Large intestine (tissue), 3 donors: ENCODE data around the gene KRTAP12-4. TPM values are rescaled to one million over a fixed set of nuclear protein-coding genes. Genes with fewer than 3 reads are reported as not detected.
"Not testable (repeated sequence)": the region's sequence is repeated elsewhere in the genome, so short reads cannot be mapped to it uniquely, and the experiment has no call there.

Experiments
- DNase-seq, 2 donors: peaks; one replicate each; pipeline versions ENCODE4 v3.0.0 to v3.0.0-alpha.2; 2013
- H3K27ac ChIP-seq: one replicate; pipeline ENCODE4 v1.5.1; 2013; ENCODE audit warnings: low read length
- H3K27me3 ChIP-seq: 2 replicates; pipeline ENCODE4 v1.6.1; 2013; ENCODE audit warnings: low read length; ENCODE audit not compliant: control insufficient read depth, insufficient read depth
- H3K36me3 ChIP-seq: 2 replicates; pipeline ENCODE4 v1.6.1; 2013; ENCODE audit warnings: low read length; ENCODE audit not compliant: control insufficient read depth, insufficient read depth
- H3K4me1 ChIP-seq: one replicate; pipeline ENCODE4 v1.6.1; 2013; ENCODE audit warnings: low read length; ENCODE audit not compliant: control insufficient read depth, insufficient read depth
- H3K4me3 ChIP-seq: one replicate; pipeline ENCODE4 v1.5.1; 2013; ENCODE audit warnings: low read length
- H3K9me3 ChIP-seq: one replicate; pipeline ENCODE4 v1.6.1; 2013; ENCODE audit warnings: mild to moderate bottlenecking, low read depth, low read length, moderate library complexity; ENCODE audit not compliant: control insufficient read depth
- WGBS: methylation state at CpG from one replicate; pipeline ENCODE4 v1.1.5; 2013; ENCODE audit warnings: low lambda C conversion rate; ENCODE audit not compliant: insufficient coverage; 5-methylcytosine and 5-hydroxymethylcytosine counted together
- polyA plus RNA-seq: library from polyadenylated mRNA; unstranded; fragments of 120-200 nt; gene quantifications from one replicate; pipeline ENCODE4 v1.2.1, GENCODE V29; 2013

The KRTAP12-4 gene
- polyA plus RNA-seq, 1 donor: not detected

GRCh38 chr21:44686843-44687561 is 32.5 kb upstream of the KRTAP12-4 start:
- H3K27ac ChIP-seq: no peak overlapping the region
- H3K4me1 ChIP-seq: no peaks in the 10 kb centered on the region
- no peaks in the 10 kb centered on the region for H3K36me3 ChIP-seq
- peaks cover 24% of the 10 kb centered on the region for H3K27me3 ChIP-seq
- H3K4me3 ChIP-seq: no peak overlapping the region
- no peaks in the 10 kb centered on the region for H3K9me3 ChIP-seq
- no peak for DNase-seq
- no CpG with 5 or more reads among the region's 25 CpGs for WGBS

- 0% methylated on average over 1 of the region's 14 CpGs for WGBS
- Histone ChIP-seq H3K4me3 (no peak overlapping the region), H3K27me3 (peaks cover 24% of the 10 kb centered on the region), H3K9me3 (no peaks in the 10 kb centered on the region), H3K36me3 (no peaks in the 10 kb centered on the region), H3K27ac (no peak overlapping the region), H3K4me1 (no peaks in the 10 kb centered on the region)
- DNase-seq: no peak
Measured at GRCh38 chr21:44686000-44686781, 31.7 kb upstream of the KRTAP12-4 start.

GRCh38 chr21:44685050-44685449 is 30.6 kb upstream of the KRTAP12-4 start:
- WGBS: no CpG with 5 or more reads among the region's 6 CpGs
- not testable (repeated sequence) for H3K27ac ChIP-seq, H3K4me3 ChIP-seq, DNase-seq, H3K36me3 ChIP-seq, H3K4me1 ChIP-seq, H3K9me3 ChIP-seq
- peaks cover 24% of the 10 kb centered on the region for H3K27me3 ChIP-seq

DNA sequence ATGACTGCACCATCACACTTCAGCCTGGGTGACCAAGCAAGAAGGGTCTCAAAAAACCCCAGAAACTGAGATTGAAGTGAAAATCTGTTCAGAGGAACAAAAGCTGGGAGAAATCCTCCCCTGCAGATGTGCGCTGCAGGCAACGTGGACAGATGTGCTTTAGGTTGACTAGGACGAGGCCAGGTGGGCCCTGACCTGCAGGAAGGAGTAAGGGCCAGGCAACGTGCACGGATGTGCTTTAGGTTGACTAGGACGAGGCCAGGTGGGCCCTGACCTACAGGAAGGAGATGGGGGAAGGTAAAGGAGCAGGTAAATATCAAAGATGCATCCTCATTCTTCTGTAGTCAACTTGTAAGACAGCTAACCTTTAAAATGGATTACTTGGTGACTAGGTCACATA is 30.0 kb upstream of the KRTAP12-4 start:
- H3K36me3 ChIP-seq: no peaks in the 10 kb centered on the region
- no peak overlapping the region for H3K27ac ChIP-seq
- no peak overlapping the region for H3K4me3 ChIP-seq
- no peak for DNase-seq
- H3K4me1 ChIP-seq: no peaks in the 10 kb centered on the region
- WGBS: no CpG with 5 or more reads among the region's 6 CpGs
- H3K9me3 ChIP-seq: no peaks in the 10 kb centered on the region
- H3K27me3 ChIP-seq: peaks cover 24% of the 10 kb centered on the region

DNA sequence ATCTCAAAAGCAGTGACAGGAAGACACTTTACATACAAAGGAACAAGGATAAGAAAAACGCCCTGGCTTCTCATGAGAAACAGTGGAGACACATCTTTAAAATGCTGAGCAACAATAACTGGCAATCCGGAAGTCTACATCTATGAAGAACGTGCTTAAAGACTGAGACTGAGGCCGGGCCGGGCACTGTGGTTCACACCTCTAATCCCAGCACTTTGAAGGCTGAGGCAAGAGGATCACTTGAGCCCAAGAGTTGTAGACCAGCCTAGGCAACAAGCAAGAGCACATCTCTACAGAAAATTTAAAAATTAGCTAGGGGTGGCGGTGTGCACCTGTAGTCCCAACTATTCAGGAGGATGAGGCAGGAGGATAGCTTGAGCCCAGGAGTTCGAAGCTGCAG is 29.6 kb upstream of the KRTAP12-4 start:
- WGBS: no CpG with 5 or more reads among the region's 7 CpGs
- no peaks in the 10 kb centered on the region for H3K4me1 ChIP-seq
- H3K9me3 ChIP-seq: no peaks in the 10 kb centered on the region
- H3K4me3 ChIP-seq: no peak overlapping the region
- H3K27me3 ChIP-seq: peaks cover 24% of the 10 kb centered on the region
- H3K36me3 ChIP-seq: no peaks in the 10 kb centered on the region
- no peak overlapping the region for H3K27ac ChIP-seq
- DNase-seq: no peak

- H3K27me3 ChIP-seq: peaks cover 19% of the 10 kb centered on the region
- no CpG with 5 or more reads among the region's 15 CpGs for WGBS
- H3K9me3 ChIP-seq: no peaks in the 10 kb centered on the region
- no peak overlapping the region for H3K27ac ChIP-seq
- no peaks in the 10 kb centered on the region for H3K4me1 ChIP-seq
- H3K4me3 ChIP-seq: no peak overlapping the region
- no peak for DNase-seq
- no peaks in the 10 kb centered on the region for H3K36me3 ChIP-seq
Measured at GRCh38 chr21:44682580-44683151, 28.2 kb upstream of the KRTAP12-4 start.

DNA sequence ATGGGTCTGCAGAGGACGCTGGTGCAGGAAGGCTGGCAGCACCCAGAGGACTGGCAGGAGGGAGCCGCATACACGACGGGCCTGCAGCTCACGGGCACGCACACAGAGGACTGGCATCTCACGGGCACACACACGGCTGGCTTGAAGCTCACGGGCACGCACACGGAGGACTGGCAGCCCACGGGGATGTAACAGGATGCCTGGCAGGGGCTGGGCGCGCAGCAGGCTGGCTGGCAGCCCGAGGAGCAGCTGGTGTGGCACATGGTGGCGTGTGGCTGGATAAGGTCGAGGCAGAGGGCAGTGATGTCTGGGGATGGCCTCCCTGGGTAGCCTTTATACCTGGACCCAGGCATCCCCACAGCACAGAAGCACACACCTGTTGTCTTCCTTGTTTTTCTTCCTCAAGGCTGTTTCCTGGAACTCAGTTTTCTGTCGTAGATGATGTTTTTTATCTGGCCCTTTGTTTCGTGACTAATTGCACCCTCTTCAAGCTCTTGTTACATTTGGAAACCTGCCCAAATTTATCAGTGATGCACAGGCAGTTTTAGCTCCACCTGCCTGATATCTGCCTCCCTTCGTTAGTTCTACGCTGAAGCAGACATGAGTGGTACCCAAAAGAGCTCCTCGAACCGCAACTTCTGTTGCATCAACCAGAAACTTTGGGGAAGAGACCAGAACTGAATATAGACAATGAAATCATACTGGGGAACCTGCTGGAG is 27.6 kb upstream of the KRTAP12-4 start, which contains the start of gene KRTAP12-1:
TSS of gene KRTAP12-1 (minus strand) at position 303 of the 719 bp plus-strand sequence. CDS start at position 263, 40 bp downstream.
- no peaks in the 10 kb centered on the region for H3K9me3 ChIP-seq
- no peaks in the 10 kb centered on the region for H3K4me1 ChIP-seq
- no CpG with 5 or more reads among the region's 23 CpGs for WGBS
- no peak within 1 kb of the TSS for H3K27ac ChIP-seq
- no peaks in the 10 kb centered on the region for H3K36me3 ChIP-seq
- DNase-seq: no peak
- no peak within 1 kb of the TSS for H3K4me3 ChIP-seq
- H3K27me3 ChIP-seq: peaks cover 12% of the 10 kb centered on the region

- Histone ChIP-seq H3K4me3 (no peak overlapping the region), H3K27ac (no peak overlapping the region), H3K36me3 (no peaks in the 10 kb centered on the region), H3K27me3 (peaks cover 4% of the 10 kb centered on the region), H3K9me3 (no peaks in the 10 kb centered on the region), H3K4me1 (no peaks in the 10 kb centered on the region)
- no peak for DNase-seq
- 100% methylated on average over 1 of the region's 11 CpGs for WGBS
Measured at GRCh38 chr21:44681152-44681551, 26.7 kb upstream of the KRTAP12-4 start.

DNA sequence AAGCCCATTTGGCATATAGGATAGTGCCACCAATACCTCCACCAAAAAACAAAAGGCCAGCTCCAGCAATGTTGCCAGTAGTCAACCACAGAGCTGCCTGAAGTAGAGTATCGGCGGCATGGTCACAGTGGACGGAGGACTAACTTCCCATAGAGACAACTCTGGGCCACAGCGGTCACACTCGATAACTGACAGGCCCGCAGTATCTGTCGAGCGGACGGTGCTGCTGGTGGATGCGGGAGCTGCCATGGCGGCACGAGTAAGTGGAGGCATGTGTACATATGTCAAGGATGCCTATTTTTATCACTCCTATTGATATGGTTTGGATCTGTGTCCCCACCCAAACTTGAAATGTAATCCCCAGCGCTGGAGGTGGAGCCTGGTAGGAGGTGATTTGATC is 23.4 kb upstream of the KRTAP12-4 start:
- Histone ChIP-seq H3K27me3 (no peaks in the 10 kb centered on the region), H3K9me3 (no peaks in the 10 kb centered on the region), H3K36me3 (no peaks in the 10 kb centered on the region), H3K4me3 (no peak overlapping the region), H3K4me1 (no peaks in the 10 kb centered on the region), H3K27ac (no peak overlapping the region)
- WGBS: no CpG with 5 or more reads among the region's 13 CpGs
- DNase-seq: no peak

DNA sequence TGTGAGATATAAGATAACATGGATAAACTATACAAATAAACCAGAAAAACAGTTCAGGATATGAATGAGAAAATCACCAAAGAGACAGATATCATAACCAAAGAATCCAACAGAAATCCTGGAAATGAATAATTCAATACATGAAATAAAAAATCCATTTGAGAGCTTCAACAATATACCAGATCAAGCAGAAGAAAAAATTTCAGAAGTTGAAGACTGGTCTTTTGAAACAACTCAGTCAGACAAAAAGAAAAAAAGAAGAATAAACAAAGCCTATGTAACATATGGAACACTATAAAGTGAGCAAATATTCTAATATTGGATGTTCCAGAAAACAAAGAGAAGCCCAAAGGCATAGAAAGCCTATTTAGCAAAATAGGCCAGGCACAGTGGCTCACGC is 17.5 kb upstream of the KRTAP12-4 start:
- H3K27me3 ChIP-seq: no peaks in the 10 kb centered on the region
- H3K4me1 ChIP-seq: no peaks in the 10 kb centered on the region
- no CpG with 5 or more reads among the region's 1 CpG for WGBS
- H3K9me3 ChIP-seq: peaks cover 9% of the 10 kb centered on the region
- H3K27ac ChIP-seq: no peak overlapping the region
- H3K36me3 ChIP-seq: no peaks in the 10 kb centered on the region
- no peak for DNase-seq
- no peak overlapping the region for H3K4me3 ChIP-seq
